Endothelial cell of umbilical vein (primary cell): ENCODE data around the gene RHOA. TPM values are rescaled to one million over a fixed set of nuclear protein-coding genes. Genes with fewer than 3 reads are reported as not detected.

Experiments used
- BruUV-seq: library from RNA; stranded (reverse); fragments of 400-500 nt; replicated peaks from 2 replicates; lab custom pipeline; 2021; lab: Mats Ljungman, UMichigan
- CTCF ChIA-PET: fragments of 300-600, 350-600 bp; sonication (Branson Sonifier 250); formaldehyde crosslinking; loops from one replicate; lab custom pipeline; 2021; ENCODE audit warnings: antibody characterized with exemption, inconsistent platforms; lab: Charles Lee
- POLR2A ChIA-PET: fragments of 300-600, 350-600 bp; sonication (Branson Sonifier 250); formaldehyde crosslinking; loops from one replicate; lab custom pipeline; 2021; ENCODE audit warnings: antibody characterized with exemption, inconsistent platforms; lab: Charles Lee
- DNase-seq: peaks from one replicate; pipeline ENCODE4 v3.0.0-alpha.2; 2011; ENCODE audit warnings: low read depth, low spot score
- FAIRE-seq: peaks from 2 replicates; lab custom pipeline; 2011; peaks lifted over from hg19 to GRCh38; lab: Jason Lieb, UNC
- H2AFZ ChIP-seq: 2 replicates; pipeline ENCODE4 v1.6.0; 2012; ENCODE audit warnings: low read depth, low read length, control low read depth, inconsistent platforms
- H3K27ac ChIP-seq: 2 replicates; pipeline ENCODE4 v1.5.1; 2011; ENCODE audit warnings: low read depth, mild to moderate bottlenecking, control low read depth, low read length, moderate library complexity; ENCODE audit not compliant: insufficient read depth
- H3K27me3 ChIP-seq, 2 experiments: 2 replicates each; pipeline versions ENCODE4 v1.6.0 to v1.6.1; 2011; ENCODE audit warnings: low read length in 2 of 2, mixed read lengths in 1 of 2; ENCODE audit not compliant: control insufficient read depth in 2 of 2, insufficient read depth in 2 of 2
- H3K36me3 ChIP-seq, 2 experiments: 2 replicates in 1 of 2; 3 replicates in 1 of 2; pipeline ENCODE4 v1.5.1; 2011; ENCODE audit warnings: low read length in 2 of 2, mild to moderate bottlenecking in 1 of 2, moderate library complexity in 1 of 2; ENCODE audit not compliant: control insufficient read depth in 2 of 2, insufficient read depth in 2 of 2; ENCODE audit errors: extremely low read depth in 1 of 2
- H3K4me1 ChIP-seq: 3 replicates; pipeline ENCODE4 v1.5.1; 2011; ENCODE audit warnings: mild to moderate bottlenecking, low read length; ENCODE audit not compliant: control insufficient read depth, insufficient read depth; ENCODE audit errors: extremely low read depth
- H3K4me2 ChIP-seq: 2 replicates; pipeline ENCODE4 v1.6.1; 2011; ENCODE audit warnings: low read length, control low read depth, mixed read lengths; ENCODE audit not compliant: insufficient read depth
- H3K4me3 ChIP-seq, 3 experiments: fragments of 200-600 bp in 1 of 3; sonication (generic), shearing (Covaris generic) in 1 of 3; replicated peaks in 1 of 3; 2 replicates each; pipeline ENCODE4 v1.5.1; 2011 to 2016; ENCODE audit warnings: control low read depth in 3 of 3, low read length in 3 of 3, mild to moderate bottlenecking in 2 of 3, inconsistent platforms in 1 of 3, low read depth in 1 of 3, moderate library complexity in 1 of 3; ENCODE audit not compliant: insufficient read depth in 1 of 3
- H3K79me2 ChIP-seq: 2 replicates; pipeline ENCODE4 v1.6.0; 2012; ENCODE audit warnings: low read length, inconsistent platforms; ENCODE audit not compliant: control insufficient read depth, insufficient read depth
- H3K9ac ChIP-seq: replicated peaks from 2 replicates; pipeline ENCODE3; 2011; ENCODE audit warnings: low read length, control low read depth; ENCODE audit not compliant: insufficient read depth; ENCODE audit errors: extremely low read depth
- H3K9me1 ChIP-seq: replicated peaks from 3 replicates; pipeline ENCODE4 v1.6.0; 2011; ENCODE audit warnings: mild to moderate bottlenecking, low read length; ENCODE audit not compliant: control insufficient read depth, insufficient read depth; ENCODE audit errors: extremely low read depth
- H3K9me3 ChIP-seq: replicated peaks from 2 replicates; pipeline ENCODE4 v1.5.1; 2012; ENCODE audit warnings: low read length, inconsistent platforms; ENCODE audit not compliant: control insufficient read depth, insufficient read depth
- H4K20me1 ChIP-seq: replicated peaks from 2 replicates; pipeline ENCODE3; 2011; ENCODE audit warnings: mild to moderate bottlenecking, low read length; ENCODE audit not compliant: control insufficient read depth, insufficient read depth; ENCODE audit errors: extremely low read depth
- CTCF ChIP-seq, 2 donors: IDR thresholded peaks; 1 replicate in 1 of 2; 2 replicates in 1 of 2; pipeline ENCODE4 v1.5.1; 2011; ENCODE audit warnings: low read length in 2 of 2, mild to moderate bottlenecking in 2 of 2, moderate library complexity in 2 of 2, control low read depth in 1 of 2, inconsistent platforms in 1 of 2, low read depth in 1 of 2; ENCODE audit not compliant: insufficient read depth in 1 of 2; ENCODE audit errors: extremely low read depth in 1 of 2
- EZH2 ChIP-seq: IDR thresholded peaks from 2 replicates; pipeline ENCODE4 v1.6.1; 2012; ENCODE audit warnings: borderline replicate concordance, low read depth, mild to moderate bottlenecking, moderate library complexity, low read length, inconsistent platforms; ENCODE audit not compliant: severe bottlenecking
- FOS ChIP-seq: IDR thresholded peaks from 2 replicates; pipeline ENCODE4 v1.6.1; 2011; ENCODE audit warnings: mild to moderate bottlenecking, low read length, moderate library complexity, borderline replicate concordance; ENCODE audit not compliant: insufficient read depth
- GATA2 ChIP-seq: IDR thresholded peaks from 2 replicates; pipeline ENCODE4 v1.7.0; 2011; ENCODE audit warnings: low read depth, mild to moderate bottlenecking, moderate library complexity, mixed read lengths, low read length; ENCODE audit not compliant: insufficient read length, insufficient read depth
- JUN ChIP-seq: IDR thresholded peaks from 2 replicates; pipeline ENCODE4 v1.6.1; 2011; ENCODE audit warnings: borderline replicate concordance, low read depth; ENCODE audit not compliant: insufficient read length, insufficient read depth
- MAX ChIP-seq: IDR thresholded peaks from 2 replicates; pipeline ENCODE4 v1.6.1; 2011; ENCODE audit not compliant: insufficient read depth, insufficient read length
- MYC ChIP-seq: IDR thresholded peaks from one replicate; pipeline ENCODE4 v1.6.1; 2011; ENCODE audit warnings: mild to moderate bottlenecking, low read depth, low read length
- POLR2A ChIP-seq: IDR thresholded peaks from 2 replicates; pipeline ENCODE4 v1.6.1; 2012; ENCODE audit warnings: low read depth, mild to moderate bottlenecking, control low read depth, low read length
- POLR2AphosphoS5 ChIP-seq: IDR thresholded peaks from 2 replicates; pipeline ENCODE4 v1.6.1; 2012; ENCODE audit warnings: low read depth, mild to moderate bottlenecking, control low read depth, low read length, moderate library complexity; ENCODE audit not compliant: insufficient read depth
- dilution Hi-C: fragments of 300-500 bp; cut with MboI; formaldehyde crosslinking; loops from one replicate; pipeline ENCODE4 v1.15.0; 2019; ENCODE audit warnings: low sequenced_read_pairs; ENCODE audit not compliant: extremely low pct_ligation_motif_present
- intact Hi-C: fragments of 100-400 bp; cut with micrococcal nuclease; formaldehyde crosslinking; loops from one replicate; pipeline ENCODE4 v1.10.0; 2022
- polyA plus RNA-seq, 4 experiments: library from polyadenylated mRNA; depleted of rRNA in 3 of 4; stranded (reverse) in 3 of 4; unstranded in 1 of 4; fragments of >200 nt; gene quantifications; 2 replicates each; pipeline versions ENCODE4 v1.2.1 to v1.2.3, GENCODE V29; 2011 to 2012; ENCODE audit warnings: missing spikeins in 1 of 4
- total RNA-seq: library from RNA; stranded (reverse); gene quantifications from 2 replicates; pipeline ENCODE4 v1.2.3, GENCODE V29; 2021

RHOA gene
- total and polyA plus RNA-seq, 2 donors (not counting 3 experiments of a cell fraction or from before 2014, with no cell fraction given) = 450 to 580 TPM

GRCh38 chr3:49414753-49415152, 3.0 kb upstream of the RHOA start:
- no peak overlapping the region for H3K4me3 ChIP-seq
- no peaks in the 10 kb centered on the region for H3K9me1 ChIP-seq
- intact Hi-C loops = loop anchor here (5.0 kb wide), 1 partner anchor 322 kb away; the partner anchor contains the start of gene QRICH1
- no peak overlapping the region for H2AFZ ChIP-seq
- no TSS peak for BruUV-seq
- dilution Hi-C loops = no loop called here
- H3K4me2 ChIP-seq = no peak overlapping the region
- POLR2A ChIA-PET = no interaction called here
- peaks cover 0 to 4% of the 10 kb centered on the region in 2 experiments for H3K36me3 ChIP-seq
- TF ChIP-seq MAX (no peak), POLR2A (no peak), MYC (no peak), EZH2 (no peak), JUN (no peak), CTCF (IDR thresholded peaks at IDR 0.05; ENCODE audit: extremely low read depth in 1 of 2, insufficient read depth in 1 of 2, low read depth in 1 of 2, low read length in 2 of 2) (no peak), FOS (no peak), GATA2 (no peak), POLR2AphosphoS5 (no peak)
- peaks cover 35% of the 10 kb centered on the region for H3K79me2 ChIP-seq
- H3K27me3 ChIP-seq = no peaks in the 10 kb centered on the region
- CTCF ChIA-PET = interaction anchor here (1.0 kb wide), 1 partner anchor 34 kb away, joined by 8 read pairs; no protein-coding TSS in a partner anchor
- DNase-seq (no peak), FAIRE-seq (no peak)
- H3K4me1 ChIP-seq = peaks cover 27% of the 10 kb centered on the region
- no peak overlapping the region for H3K9ac ChIP-seq
- H4K20me1 ChIP-seq = peaks cover 10% of the 10 kb centered on the region
- no peaks in the 10 kb centered on the region for H3K9me3 ChIP-seq
- no peak overlapping the region for H3K27ac ChIP-seq
